NOMO-1 treated with dmso at 0.1 percent for 144 hours (cell line): Measurements from ENCODE around the gene PDE4D.
"Not testable (repeated sequence)": the region's sequence is repeated elsewhere in the genome, so short reads cannot be mapped to it uniquely, and the experiment has no call there.

Experiments
- DNase-seq: peaks from one replicate; lab custom pipeline; 2025; ENCODE audit not compliant: unreplicated experiment; lab: John Stamatoyannopoulos, UW

PDE4D gene

DNA sequence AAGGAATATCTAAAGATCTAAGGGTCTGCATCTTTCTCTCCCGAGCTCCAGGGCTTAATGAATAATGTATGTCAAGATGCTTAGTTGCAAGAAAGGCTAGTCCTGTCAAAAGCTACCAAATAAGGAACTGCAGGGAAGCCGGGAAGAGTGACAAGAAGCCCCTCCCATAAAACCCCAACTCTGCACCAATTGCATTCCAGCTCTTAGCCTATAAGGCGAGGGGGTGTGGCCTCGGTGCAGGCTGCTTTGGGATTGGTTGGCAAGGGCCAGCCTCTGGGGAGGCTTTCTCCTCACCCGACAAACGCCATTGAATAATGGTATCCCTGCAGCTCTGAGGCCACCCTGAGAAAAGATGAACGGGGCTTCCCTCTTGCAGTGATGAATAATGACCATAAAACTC, 893.7 kb downstream of the PDE4D start:
- no peak for DNase-seq

DNA sequence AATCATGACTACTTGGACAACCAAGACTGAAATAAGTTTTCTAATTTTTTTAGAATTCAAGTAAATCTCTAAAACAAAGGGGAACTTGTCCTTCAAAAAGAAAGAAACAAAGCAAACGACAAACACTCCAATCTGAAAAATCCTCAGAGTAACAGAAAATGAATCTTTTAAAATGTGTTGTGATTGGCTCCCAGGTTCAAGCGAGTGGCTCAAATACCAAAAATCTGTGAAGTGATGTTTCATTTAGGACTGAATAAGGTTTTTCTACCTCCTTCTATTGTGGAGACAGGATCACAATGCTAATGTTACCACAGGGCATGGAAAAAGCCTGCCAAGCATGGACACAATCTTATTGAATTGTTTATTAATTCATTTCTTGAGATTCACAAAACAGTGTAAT, 895.0 kb downstream of the PDE4D start:
- DNase-seq = no peak

DNA sequence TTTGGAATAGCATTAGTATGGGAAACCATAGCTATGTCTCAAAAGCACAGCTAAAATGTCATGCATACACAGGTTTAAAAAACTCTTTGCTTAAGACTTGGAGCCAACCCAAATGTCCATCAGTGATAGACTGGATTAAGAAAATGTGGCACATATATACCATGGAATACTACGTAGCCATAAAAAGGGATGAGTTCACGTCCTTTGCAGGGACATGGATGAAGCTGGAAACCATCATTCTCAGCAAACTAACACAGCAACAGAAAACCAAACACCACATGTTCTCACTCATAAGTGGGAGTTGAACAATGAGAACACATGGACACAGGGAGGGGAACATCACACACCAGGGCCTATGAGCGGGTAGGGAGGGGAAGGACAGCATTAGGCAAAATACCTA, 897.7 kb downstream of the PDE4D start:
- not testable (repeated sequence) for DNase-seq

DNA sequence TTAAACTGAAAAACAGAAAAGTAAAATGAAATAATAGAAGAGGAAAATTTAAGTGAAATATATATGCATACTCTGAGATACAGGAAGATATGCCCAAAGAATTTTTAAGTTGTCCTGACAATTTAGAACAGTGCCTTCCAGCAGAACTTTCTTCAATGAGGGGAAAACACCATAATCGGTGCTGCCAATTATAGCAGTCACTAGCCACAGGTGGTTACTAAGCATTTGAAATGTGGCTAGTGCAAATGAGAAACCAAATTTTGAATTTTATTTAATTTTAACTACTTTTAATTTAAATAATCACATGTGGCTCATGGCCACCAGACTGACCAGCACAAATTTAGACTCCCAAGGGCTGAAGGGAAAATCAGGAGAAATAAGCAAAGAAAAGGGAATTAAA, 900.1 kb downstream of the PDE4D start:
- no peak for DNase-seq

DNA sequence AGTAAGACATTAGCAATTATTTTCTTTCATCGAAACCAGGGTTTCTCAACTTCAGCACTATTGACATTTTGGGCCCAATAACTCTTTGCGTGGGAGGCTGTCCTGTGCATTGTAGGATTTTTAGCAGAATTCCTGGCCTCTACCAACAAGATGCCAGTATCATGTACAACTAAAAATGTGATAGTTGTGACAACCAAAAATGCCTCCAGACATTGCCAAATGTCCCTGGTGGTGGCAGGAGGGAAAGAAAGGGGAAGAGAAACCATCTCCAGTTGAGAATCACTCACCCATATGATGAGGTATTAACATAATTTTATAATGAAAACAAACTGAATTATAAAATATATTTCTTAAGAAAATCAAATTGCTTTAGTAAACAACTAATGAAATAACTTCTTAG, 904.6 kb downstream of the PDE4D start:
- DNase-seq = no peak

DNA sequence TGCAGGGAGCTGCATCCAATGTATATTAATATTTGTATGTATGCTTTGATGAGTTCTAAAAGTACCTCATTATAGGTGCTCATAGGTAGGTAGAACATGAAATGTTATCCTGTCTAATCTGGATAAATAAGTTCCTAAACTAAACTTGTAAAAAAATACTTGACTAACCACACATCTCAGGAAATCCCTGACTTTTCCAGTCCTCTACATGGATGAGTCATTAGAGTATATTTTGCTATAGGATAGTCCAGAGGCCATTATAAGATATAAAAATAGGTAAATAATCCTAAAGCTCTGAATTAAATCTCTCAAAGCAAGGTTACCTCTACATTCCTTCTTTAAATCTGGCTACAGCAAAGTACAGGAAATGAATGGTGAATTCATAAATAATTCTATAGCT, 906.3 kb downstream of the PDE4D start:
- DNase-seq = no peak

DNA sequence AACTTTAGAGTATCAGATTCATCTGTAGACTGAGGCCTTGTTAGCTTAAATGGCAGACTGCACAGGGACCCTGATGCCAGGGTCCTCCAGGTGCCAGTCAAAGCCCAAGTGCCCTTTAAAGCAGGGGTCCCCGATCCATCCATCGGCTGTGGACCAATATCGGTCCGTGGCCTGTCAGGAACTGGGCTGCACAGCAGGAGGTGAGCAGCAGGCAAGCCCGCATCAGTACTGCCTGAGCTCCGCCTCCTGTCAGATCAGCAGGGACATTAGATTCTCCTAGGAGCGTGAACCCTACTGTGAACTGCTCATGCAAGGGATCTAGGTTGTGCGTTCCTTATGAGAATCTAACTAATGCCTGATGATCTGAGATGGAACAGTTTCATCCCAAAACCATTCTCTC, 907.2 kb downstream of the PDE4D start:
- no peak for DNase-seq

DNA sequence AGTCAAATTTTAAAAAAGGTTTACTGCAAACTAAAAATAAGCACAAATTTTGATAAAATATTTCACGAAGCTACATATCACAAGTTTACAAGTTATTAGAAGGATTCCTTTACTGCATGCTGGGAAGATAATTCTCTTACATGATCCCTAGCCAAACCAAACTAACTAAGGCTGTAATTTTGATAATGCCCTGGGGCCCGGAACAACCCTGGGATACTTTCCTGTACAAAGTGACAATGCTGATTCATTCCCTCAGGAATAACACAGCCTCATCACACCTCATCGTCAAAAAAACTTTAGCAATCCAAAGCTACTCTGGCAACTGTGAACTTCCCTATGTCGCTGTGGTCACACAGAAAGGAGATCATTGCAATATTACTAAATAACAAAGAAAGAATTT, 907.8 kb downstream of the PDE4D start:
- DNase-seq = no peak

DNA sequence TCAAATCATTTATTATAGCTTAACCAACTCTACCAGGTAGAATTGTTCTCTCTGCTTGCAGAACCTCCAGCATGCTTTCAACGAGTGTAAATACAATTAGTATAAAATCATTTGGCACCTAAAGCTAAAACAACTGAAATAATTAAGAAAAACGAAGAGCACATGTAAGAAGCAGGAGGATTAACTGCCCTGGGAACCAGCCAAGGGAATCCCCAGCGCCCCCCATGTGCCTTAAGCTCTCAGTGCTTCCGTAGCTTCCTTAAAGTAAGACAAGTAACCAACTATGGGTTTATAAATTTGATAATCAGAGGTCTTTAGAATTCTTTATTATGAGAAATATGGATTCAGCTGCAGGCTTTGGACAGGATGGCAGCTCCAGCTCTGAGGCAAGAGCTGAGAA, 908.2 kb downstream of the PDE4D start:
- DNase-seq = no peak

DNA sequence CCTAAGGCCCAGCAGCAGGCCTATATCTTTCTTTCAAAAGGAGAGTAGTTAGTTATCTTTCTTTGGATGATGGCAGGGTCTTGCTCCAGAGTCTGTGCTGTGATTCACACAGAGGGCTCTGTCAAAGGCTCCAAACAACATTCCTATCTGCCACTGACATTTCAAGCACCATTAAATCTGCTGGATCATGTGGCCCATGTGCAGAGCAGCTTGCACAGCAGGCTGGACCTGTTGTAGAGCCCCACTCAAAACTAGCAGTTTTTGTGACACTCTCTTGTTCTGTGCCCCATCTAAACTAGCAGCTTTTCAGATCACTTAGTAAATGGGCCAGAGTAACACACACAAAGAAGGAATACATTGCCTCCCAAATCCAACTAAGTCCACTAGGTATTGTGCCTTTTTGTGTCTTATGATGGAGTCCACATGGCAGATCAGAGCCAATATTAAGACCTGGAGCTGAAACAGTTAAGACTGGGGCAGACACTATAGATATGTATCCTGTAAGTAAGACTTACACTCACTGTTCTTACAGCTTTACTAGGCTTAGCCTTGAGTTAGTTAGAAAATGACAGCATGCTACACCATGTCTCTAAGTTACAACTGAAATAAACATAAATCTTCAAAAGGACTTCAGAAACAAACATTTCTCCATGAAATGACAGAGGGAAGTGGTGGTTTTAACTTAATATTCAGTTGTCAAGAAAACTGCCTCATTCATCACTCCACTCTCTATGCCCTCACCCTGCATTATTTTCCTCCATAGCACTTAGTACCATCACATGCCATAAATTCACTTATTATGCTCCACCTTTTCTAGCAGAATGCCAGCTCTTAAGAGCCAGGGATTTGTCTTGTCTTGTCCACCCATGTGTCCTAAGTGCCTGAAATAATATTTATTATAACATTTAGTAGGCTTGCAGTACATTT, 909.7 kb downstream of the PDE4D start:
- no peak for DNase-seq

DNA sequence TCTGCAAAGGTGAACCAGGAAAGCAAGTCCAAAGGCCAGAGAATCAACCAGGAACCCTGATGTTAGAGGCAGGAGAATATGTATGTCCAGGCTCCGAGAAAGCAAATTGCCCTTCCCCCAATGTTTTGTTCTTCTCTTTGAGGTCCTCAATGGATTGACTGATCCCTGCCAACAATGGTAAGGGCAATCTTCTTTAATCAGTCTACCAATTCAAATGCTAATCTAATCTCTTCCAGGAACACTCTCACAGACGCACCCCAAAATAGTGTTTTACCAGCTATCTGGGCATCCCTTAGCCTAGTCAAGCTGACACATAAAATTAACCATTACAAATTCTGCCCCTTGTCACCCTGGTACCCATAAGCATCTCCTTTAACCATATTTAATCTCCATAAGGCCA, 912.6 kb downstream of the PDE4D start:
- DNase-seq = no peak

DNA sequence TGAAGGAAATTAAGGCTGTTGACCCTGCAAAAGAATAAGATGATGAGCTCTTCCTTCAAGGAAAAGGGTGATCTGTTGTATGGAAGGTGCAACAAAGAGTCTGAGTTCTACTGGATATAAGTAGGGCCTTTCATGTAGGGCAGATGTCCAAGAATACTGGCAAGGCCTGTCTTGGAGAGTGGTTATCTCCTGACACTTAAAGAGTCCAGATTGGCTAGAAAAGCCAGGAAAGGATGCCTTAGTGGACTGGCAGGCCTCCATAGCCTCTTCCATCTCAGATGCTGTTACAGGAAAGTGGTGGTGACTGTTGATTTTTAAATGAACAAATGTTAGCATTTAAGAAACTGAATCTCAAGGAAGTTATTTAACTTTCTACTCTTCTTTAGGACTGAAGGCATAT, 914.4 kb downstream of the PDE4D start:
- no peak for DNase-seq

DNA sequence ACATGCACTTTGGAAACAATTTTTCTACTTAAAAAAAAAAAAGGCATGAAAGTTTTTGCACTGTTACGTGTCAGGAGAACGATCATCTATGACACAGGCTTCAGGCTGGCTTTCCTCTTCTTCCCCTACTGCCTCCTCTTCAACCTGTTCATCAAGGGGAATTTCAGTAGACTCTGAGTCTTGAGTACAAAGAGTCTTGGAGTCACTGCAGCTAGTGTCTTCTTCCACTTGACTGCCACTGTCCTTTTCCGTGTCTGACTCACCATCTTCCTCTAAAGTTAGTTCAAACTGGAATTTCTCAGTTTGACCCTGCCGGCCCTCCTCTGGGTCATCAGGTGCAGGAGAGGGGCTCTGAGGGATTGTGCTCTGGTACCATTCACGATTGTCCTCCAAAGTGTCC, 918.9 kb downstream of the PDE4D start:
- no peak for DNase-seq

DNA sequence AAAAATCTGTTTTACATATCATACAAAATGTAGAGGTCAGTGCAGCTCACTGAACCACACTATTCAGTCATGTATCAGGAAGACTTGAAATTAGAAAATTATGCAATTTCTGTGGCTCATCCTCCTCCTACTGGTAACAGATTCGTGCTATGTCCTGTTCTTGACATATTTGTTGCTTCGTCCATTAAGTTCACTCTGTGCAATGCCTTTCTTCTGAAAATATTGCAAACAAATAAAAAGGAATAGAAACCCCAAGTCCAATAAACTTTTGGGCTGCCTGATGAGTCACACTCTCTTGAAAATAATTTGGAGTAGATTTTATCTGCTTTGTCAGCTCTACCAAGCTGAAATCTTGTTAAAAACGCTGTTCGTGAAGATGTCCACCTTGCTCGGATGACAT, 919.4 kb downstream of the PDE4D start:
- no peak for DNase-seq

DNA sequence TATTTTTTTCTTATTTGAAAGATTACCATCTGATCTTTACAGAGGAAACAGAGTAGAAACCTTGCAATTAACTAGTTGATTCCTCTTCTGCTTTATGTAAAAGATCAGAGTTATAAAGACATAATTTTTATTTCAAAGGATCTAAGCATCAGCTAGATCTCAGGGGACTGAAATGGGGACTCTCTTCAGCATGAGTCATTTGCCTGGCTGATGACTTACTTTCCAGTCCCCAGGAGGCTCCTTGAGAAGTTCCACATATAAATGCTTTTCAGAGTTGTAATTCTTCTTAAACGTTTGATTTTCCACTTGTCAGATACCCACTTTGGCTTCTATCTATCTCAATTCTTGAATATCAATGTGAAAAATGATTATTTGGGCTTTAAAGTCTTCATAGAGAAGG, 921.2 kb downstream of the PDE4D start:
- no peak for DNase-seq

DNA sequence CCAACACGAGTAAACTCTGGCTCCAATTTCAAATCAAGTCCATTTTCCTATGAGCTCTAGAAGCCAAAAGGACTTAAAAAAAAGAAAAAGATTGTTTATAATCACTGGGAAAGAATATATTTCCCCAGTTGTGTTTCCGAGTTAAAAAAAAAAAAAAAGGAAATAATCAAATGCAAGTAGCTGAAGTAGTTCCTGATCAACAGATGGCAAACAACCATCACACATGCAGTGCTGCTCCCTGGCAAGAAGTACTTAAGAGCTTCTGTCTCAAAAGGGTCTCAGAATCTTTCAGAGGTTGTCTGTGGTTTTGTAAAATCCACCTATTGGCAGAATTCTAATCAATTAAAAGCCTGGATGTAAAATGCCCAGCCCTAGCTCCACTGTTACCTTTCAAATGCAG, 922.8 kb downstream of the PDE4D start:
- no peak for DNase-seq

DNA sequence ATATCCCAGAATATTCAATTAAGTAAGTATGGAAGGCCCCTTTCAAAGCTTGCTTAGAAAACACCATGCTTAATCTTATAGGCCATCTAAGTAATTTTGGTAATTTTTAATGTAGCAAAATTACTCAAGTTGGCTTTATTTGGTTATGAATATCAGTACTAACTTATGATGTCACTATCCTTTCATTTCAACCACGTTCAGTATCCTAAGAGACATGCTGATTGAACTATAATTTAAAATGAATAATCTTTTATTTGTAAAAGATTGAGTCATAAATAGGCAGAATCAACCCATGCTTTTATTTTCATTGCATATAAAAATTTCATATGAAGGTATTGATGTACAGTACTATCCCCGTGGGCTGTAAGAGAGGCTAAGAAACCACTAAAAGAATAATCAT, 923.7 kb downstream of the PDE4D start:
- DNase-seq = no peak

DNA sequence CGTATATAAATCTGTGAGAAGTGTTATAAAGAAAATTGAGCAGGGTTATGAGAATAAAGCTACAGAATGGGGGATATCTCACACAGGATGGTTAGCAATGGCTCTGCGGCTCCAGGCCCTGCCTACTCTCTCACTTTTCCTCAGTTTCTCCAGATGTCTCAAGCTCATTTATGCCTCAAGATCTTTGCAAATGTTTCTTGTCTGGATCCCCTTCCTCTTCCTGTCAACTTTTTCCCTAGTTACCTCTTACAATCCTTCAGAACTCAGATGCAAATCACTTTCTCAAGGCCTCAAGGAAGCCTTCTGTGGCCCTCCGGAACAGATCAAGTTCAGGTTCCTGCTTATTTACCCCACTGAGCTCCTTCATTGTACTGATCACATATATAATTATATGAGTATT, 924.3 kb downstream of the PDE4D start:
- no peak for DNase-seq

DNA sequence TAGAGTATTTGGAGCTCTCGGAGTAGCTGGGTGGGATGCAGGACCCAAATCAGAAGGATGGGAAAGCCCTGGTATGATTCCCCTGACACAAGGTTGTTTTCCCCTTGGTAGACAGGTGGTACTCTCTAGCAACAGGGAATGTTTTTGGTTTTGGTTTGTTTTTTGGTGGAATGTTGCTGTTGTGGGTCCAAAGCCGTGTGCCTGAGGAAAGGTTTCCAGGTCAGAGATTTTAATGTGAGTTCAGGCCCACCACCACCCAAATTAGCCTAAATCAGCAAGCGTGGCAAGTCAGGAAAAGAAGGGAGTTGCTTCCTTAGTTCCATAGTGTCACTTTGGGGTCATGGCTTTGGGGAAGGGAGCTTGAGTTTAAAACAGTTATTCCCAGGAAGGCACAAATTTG, 925.2 kb downstream of the PDE4D start:
- no peak for DNase-seq

DNA sequence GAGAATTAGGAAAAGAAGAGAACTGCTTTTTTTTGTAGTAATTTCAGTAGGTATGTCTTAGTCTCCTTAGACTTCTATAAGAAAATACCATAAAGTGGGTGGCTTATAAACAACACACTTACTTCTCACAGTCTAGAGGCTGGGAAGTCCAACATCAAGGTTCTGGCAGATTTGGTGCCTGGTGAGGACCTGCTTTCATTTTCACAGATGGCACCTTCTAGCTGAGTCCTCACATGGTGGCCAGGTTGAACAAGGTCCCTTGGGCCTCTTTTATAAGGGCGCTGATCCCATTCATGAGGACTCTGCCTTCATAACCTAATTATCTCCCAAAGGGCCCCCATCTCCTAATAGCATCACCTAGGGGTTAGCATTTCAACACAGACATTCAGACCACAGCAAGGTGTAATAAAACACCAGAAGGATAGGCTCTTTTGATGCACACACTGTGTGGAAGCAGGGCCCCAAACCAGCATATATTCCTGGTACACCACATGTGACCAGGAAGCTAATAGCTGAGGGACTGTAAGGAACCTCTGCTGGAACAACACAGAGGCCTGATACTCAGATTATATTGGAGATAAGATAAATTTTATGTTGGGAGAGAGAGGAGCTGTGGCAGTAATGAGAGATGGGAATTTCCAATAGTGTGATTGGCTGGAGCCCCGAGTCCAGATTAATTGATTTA, 925.8 kb downstream of the PDE4D start:
- DNase-seq = no peak

DNA sequence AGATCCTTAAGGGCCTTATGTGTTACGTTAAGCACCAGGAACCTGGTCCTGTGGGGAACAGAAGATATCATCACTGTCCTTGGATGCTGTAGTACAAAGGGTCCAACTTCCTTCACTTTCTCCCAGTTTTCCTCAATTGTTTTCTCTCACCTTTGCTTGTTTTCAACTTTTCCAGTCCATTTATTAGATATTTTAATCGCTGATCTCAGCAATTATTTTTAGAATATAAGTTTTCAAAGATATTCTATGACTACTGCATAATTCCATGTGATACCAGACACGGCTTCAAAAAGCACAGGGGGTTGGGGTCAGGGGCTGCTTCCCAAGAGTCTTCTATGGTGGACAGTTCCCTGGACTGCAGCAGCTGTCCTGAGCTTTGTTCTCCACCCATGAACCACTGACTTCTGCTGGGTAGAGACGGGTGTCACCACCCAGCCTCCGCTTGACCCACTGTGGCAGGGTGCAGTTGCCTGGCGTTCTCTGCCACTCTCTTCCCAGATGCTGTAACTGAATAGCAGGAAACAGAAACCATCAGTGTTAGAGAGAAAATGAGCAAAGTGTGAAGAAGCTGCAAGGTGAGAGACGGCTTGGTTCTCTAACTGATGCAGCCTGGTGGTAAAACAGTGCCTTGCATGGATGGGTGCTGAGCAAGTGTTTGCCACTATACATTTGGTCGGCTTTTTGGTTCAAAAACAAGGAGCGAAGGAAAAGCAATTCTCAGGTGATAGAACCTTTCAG, 927.7 kb downstream of the PDE4D start:
- DNase-seq = no peak

DNA sequence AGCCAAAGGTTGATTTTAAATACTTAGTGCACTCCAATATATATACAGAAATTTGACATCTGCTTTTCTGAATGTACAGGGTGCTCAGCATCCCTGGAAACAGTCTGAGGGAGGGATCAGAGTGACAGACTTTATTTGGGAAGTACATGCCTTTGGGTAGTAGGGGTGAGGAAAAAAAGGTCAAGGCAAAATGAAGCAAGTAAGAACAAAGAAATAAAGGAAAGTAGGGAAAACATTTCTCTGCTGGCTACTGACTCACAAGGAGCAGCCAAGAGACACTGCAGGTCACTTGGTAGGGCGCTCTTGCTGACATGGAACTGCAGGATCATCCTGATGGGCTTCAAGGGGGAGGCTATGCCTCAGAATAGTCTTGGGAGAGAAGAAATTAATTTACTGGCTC, 929.7 kb downstream of the PDE4D start:
- no peak for DNase-seq
